A673 (cell line): ENCODE data around the gene LAMB2. TPM values are rescaled to one million over a fixed set of nuclear protein-coding genes. Genes with fewer than 3 reads are reported as not detected.

ENCODE experiments used
- BruUV-seq: library from RNA; stranded (reverse); fragments of 400-500 nt; replicated peaks from 2 replicates; lab custom pipeline; 2021; lab: Mats Ljungman, UMichigan
- CTCF ChIA-PET: fragments of 300-600 bp; sonication (Branson Sonifier 250); formaldehyde crosslinking; loops from one replicate; lab custom pipeline; 2022; ENCODE audit warnings: antibody characterized with exemption; lab: Charles Lee
- POLR2A ChIA-PET: fragments of 300-600 bp; sonication (Branson Sonifier 250); formaldehyde crosslinking; loops from one replicate; lab custom pipeline; 2022; ENCODE audit warnings: antibody characterized with exemption; ENCODE audit not compliant: low non-redundant PET; lab: Charles Lee
- DNase-seq: peaks from one replicate; pipeline ENCODE4 v3.0.0-alpha.2; 2015; ENCODE audit warnings: low spot score
- H3K27ac ChIP-seq: fragments of 200-600 bp; sonication (generic); 2 replicates; pipeline ENCODE4 v1.5.1; 2016; ENCODE audit warnings: mixed run types, low read depth, mild to moderate bottlenecking, mixed read lengths, antibody characterized with exemption, low read length; ENCODE audit not compliant: poor library complexity, severe bottlenecking
- H3K27me3 ChIP-seq: fragments of 200-600 bp; sonication (generic); replicated peaks from 2 replicates; pipeline ENCODE4 v1.6.1; 2017; ENCODE audit warnings: mixed run types, low read depth, mild to moderate bottlenecking, mixed read lengths, antibody characterized with exemption, low read length; ENCODE audit not compliant: insufficient read depth, poor library complexity
- H3K36me3 ChIP-seq: fragments of 200-600 bp; sonication (generic); 2 replicates; pipeline ENCODE4 v1.6.1; 2016; ENCODE audit warnings: mixed run types, mild to moderate bottlenecking, mixed read lengths, antibody characterized with exemption, low read length; ENCODE audit not compliant: insufficient read depth, poor library complexity, severe bottlenecking
- H3K4me1 ChIP-seq: fragments of 200-600 bp; sonication (generic); 2 replicates; pipeline ENCODE4 v1.6.1; 2017; ENCODE audit warnings: mixed run types, mild to moderate bottlenecking, mixed read lengths, antibody characterized with exemption, low read length; ENCODE audit not compliant: insufficient read depth, poor library complexity, severe bottlenecking
- H3K4me3 ChIP-seq: fragments of 200-600 bp; sonication (generic); 2 replicates; pipeline ENCODE4 v1.5.1; 2016; ENCODE audit warnings: low read depth, mixed run types, mild to moderate bottlenecking, mixed read lengths, low read length; ENCODE audit not compliant: poor library complexity, severe bottlenecking
- H3K9me3 ChIP-seq: fragments of 200-600 bp; sonication (generic); 2 replicates; pipeline ENCODE4 v1.6.1; 2016; ENCODE audit warnings: mixed run types, low read depth, mild to moderate bottlenecking, mixed read lengths, antibody characterized with exemption, low read length; ENCODE audit not compliant: poor library complexity, severe bottlenecking
- EZH2 ChIP-seq: fragments of 200-600 bp; sonication (generic); IDR thresholded peaks from 2 replicates; pipeline ENCODE4 v1.6.1; 2017; ENCODE audit warnings: borderline replicate concordance, low read depth, mild to moderate bottlenecking, mixed read lengths, antibody characterized with exemption, low read length; ENCODE audit not compliant: poor library complexity, severe bottlenecking
- intact Hi-C: fragments of 100-400 bp; cut with micrococcal nuclease; formaldehyde crosslinking; loops from one replicate; pipeline ENCODE4 v1.10.0; 2022; ENCODE audit not compliant: unreplicated experiment
- total RNA-seq: library from RNA; stranded (reverse); gene quantifications from 2 replicates; pipeline ENCODE4 v1.2.3, GENCODE V29; 2021
- TF ChIP-seq, protein P1 (sequence below): fragments of 300-800, 200-600 bp; sonication (generic); conservative IDR thresholded peaks from 2 replicates; pipeline ENCODE4 v1.5.1; 2017; ENCODE audit warnings: low read depth, mild to moderate bottlenecking, antibody characterized with exemption, low read length, moderate library complexity, mixed read lengths

Gene LAMB2
- total RNA-seq, 1 experiment from 2014 or later = 45.9 TPM

DNA sequence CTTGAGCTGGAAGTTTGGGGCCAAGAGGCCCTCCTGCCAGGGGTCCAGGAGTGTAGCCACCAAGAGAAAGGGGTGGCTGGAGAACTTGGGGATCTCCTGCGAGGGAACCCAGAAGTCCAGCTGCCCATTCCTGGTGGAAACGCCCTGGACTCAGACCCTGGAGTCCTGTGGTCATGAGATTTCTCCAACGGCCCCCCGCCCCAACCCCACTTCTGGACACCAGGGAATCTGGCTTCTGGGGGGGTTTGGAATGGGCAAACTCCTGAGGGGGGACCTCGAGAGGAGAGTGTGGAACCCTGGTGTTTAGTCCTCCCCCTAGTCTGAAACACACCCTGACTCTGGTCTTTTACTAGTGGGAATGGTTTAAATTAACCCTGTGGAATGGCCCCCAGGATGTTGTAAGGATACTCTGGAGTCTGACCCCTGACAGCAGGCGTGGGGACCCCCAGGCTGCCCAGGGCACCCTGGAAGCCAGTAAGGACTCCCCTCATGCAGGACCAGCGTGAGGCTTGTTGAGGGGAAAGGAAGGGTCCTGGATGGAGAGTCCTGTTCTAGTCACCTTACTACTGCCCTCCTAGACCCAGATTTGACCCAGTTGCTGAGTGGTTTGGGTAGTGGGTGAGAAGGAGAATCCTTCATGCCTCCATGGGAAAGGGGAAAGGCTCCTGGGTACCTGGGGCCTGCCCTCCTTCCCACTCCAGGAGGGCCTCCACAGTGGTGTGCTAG lies 39.1 kb upstream of the LAMB2 start:
- Histone ChIP-seq H3K36me3 (no peaks in the 10 kb centered on the region), H3K4me3 (peak overlapping the region; percentile 58), H3K9me3 (no peaks in the 10 kb centered on the region), H3K27me3 (no peaks in the 10 kb centered on the region), H3K4me1 (no peaks in the 10 kb centered on the region), H3K27ac (peak overlapping the region; percentile 63)
- CTCF ChIA-PET = interaction anchor here (0.5 to 1.6 kb wide), 2 partner anchors 168 to 423 kb away, joined by 3 to 5 read pairs; no protein-coding TSS in a partner anchor
- TF ChIP-seq EZH2 = no peak
- TF ChIP-seq, protein P1, sequence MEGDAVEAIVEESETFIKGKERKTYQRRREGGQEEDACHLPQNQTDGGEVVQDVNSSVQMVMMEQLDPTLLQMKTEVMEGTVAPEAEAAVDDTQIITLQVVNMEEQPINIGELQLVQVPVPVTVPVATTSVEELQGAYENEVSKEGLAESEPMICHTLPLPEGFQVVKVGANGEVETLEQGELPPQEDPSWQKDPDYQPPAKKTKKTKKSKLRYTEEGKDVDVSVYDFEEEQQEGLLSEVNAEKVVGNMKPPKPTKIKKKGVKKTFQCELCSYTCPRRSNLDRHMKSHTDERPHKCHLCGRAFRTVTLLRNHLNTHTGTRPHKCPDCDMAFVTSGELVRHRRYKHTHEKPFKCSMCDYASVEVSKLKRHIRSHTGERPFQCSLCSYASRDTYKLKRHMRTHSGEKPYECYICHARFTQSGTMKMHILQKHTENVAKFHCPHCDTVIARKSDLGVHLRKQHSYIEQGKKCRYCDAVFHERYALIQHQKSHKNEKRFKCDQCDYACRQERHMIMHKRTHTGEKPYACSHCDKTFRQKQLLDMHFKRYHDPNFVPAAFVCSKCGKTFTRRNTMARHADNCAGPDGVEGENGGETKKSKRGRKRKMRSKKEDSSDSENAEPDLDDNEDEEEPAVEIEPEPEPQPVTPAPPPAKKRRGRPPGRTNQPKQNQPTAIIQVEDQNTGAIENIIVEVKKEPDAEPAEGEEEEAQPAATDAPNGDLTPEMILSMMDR = no peak
- POLR2A ChIA-PET = interaction anchor here (0.5 kb wide), 1 partner anchor 134 kb away, joined by 11 read pairs; no protein-coding TSS in a partner anchor
- BruUV-seq = no TSS peak
- intact Hi-C loops = loop anchor here (10.0 kb wide), 1 partner anchor 273 kb away; no protein-coding TSS in a partner anchor
- DNase-seq = no peak

GRCh38 chr3:49171119-49171774 lies 38.4 kb upstream of the LAMB2 start, which contains the start of gene KLHDC8B:
KLHDC8B (plus strand) TSS chr3:49171598; CDS start chr3:49172770, 1,172 bp downstream.
- intact Hi-C loops = loop anchor here (10.0 kb wide), 1 partner anchor 274 kb away; no protein-coding TSS in a partner anchor
- Histone ChIP-seq H3K4me1 (no peaks in the 10 kb centered on the region), H3K9me3 (no peaks in the 10 kb centered on the region), H3K27me3 (no peaks in the 10 kb centered on the region), H3K4me3 (peak within 1 kb of the TSS; percentile 58), H3K36me3 (no peaks in the 10 kb centered on the region), H3K27ac (peak within 1 kb of the TSS; percentile 63)
- BruUV-seq = no TSS peak
- TF ChIP-seq EZH2 = no peak
- TF ChIP-seq, protein P1 = peak; percentile 74
- DNase-seq = peak; percentile 62
- ChIA-PET CTCF (interaction anchor here (0.5 to 1.6 kb wide), 4 partner anchors 38 to 424 kb away, joined by 3 to 5 read pairs (median 3); no protein-coding TSS in a partner anchor), POLR2A (interaction anchor here (0.5 kb wide), 1 partner anchor 134 kb away, joined by 11 read pairs; no protein-coding TSS in a partner anchor)

GRCh38 chr3:49170744-49171118 lies 37.9 kb upstream of the LAMB2 start:
- Histone ChIP-seq H3K4me1 (no peaks in the 10 kb centered on the region), H3K27ac (no peak overlapping the region), H3K27me3 (no peaks in the 10 kb centered on the region), H3K9me3 (no peaks in the 10 kb centered on the region), H3K36me3 (no peaks in the 10 kb centered on the region), H3K4me3 (peak overlapping the region; percentile 58)
- TF ChIP-seq EZH2 = no peak
- TF ChIP-seq, protein P1 = no peak
- DNase-seq = no peak
- POLR2A ChIA-PET = no interaction called here
- intact Hi-C loops = loop anchor here (10.0 kb wide), 1 partner anchor 274 kb away; no protein-coding TSS in a partner anchor
- CTCF ChIA-PET = interaction anchor here (0.5 to 1.6 kb wide), 2 partner anchors 30 to 170 kb away, joined by 3 to 4 read pairs; no protein-coding TSS in a partner anchor
- no TSS peak for BruUV-seq
